Endothelial cell of umbilical vein (primary cell): ENCODE results near the gene PWP1. TPM values are rescaled to one million over a fixed set of nuclear protein-coding genes. Genes with fewer than 3 reads are reported as not detected.

ENCODE experiments used
- BruUV-seq: library from RNA; stranded (reverse); fragments of 400-500 nt; replicated peaks from 2 replicates; lab custom pipeline; 2021; lab: Mats Ljungman, UMichigan
- CTCF ChIA-PET: fragments of 300-600, 350-600 bp; sonication (Branson Sonifier 250); formaldehyde crosslinking; loops from one replicate; lab custom pipeline; 2021; ENCODE audit warnings: antibody characterized with exemption, inconsistent platforms; lab: Charles Lee
- POLR2A ChIA-PET: fragments of 300-600, 350-600 bp; sonication (Branson Sonifier 250); formaldehyde crosslinking; loops from one replicate; lab custom pipeline; 2021; ENCODE audit warnings: antibody characterized with exemption, inconsistent platforms; lab: Charles Lee
- DNase-seq: peaks from one replicate; pipeline ENCODE4 v3.0.0-alpha.2; 2011; ENCODE audit warnings: low read depth, low spot score
- FAIRE-seq: peaks from 2 replicates; lab custom pipeline; 2011; peaks lifted over from hg19 to GRCh38; lab: Jason Lieb, UNC
- H2AFZ ChIP-seq: 2 replicates; pipeline ENCODE4 v1.6.0; 2012; ENCODE audit warnings: low read depth, low read length, control low read depth, inconsistent platforms
- H3K27ac ChIP-seq: 2 replicates; pipeline ENCODE4 v1.5.1; 2011; ENCODE audit warnings: low read depth, mild to moderate bottlenecking, control low read depth, low read length, moderate library complexity; ENCODE audit not compliant: insufficient read depth
- H3K27me3 ChIP-seq, 2 experiments: 2 replicates each; pipeline versions ENCODE4 v1.6.0 to v1.6.1; 2011; ENCODE audit warnings: low read length in 2 of 2, mixed read lengths in 1 of 2; ENCODE audit not compliant: control insufficient read depth in 2 of 2, insufficient read depth in 2 of 2
- H3K36me3 ChIP-seq, 2 experiments: 2 replicates in 1 of 2; 3 replicates in 1 of 2; pipeline ENCODE4 v1.5.1; 2011; ENCODE audit warnings: low read length in 2 of 2, mild to moderate bottlenecking in 1 of 2, moderate library complexity in 1 of 2; ENCODE audit not compliant: control insufficient read depth in 2 of 2, insufficient read depth in 2 of 2; ENCODE audit errors: extremely low read depth in 1 of 2
- H3K4me1 ChIP-seq: 3 replicates; pipeline ENCODE4 v1.5.1; 2011; ENCODE audit warnings: mild to moderate bottlenecking, low read length; ENCODE audit not compliant: control insufficient read depth, insufficient read depth; ENCODE audit errors: extremely low read depth
- H3K4me2 ChIP-seq: 2 replicates; pipeline ENCODE4 v1.6.1; 2011; ENCODE audit warnings: low read length, control low read depth, mixed read lengths; ENCODE audit not compliant: insufficient read depth
- H3K4me3 ChIP-seq, 3 experiments: fragments of 200-600 bp in 1 of 3; sonication (generic), shearing (Covaris generic) in 1 of 3; replicated peaks in 1 of 3; 2 replicates each; pipeline ENCODE4 v1.5.1; 2011 to 2016; ENCODE audit warnings: control low read depth in 3 of 3, low read length in 3 of 3, mild to moderate bottlenecking in 2 of 3, inconsistent platforms in 1 of 3, low read depth in 1 of 3, moderate library complexity in 1 of 3; ENCODE audit not compliant: insufficient read depth in 1 of 3
- H3K79me2 ChIP-seq: 2 replicates; pipeline ENCODE4 v1.6.0; 2012; ENCODE audit warnings: low read length, inconsistent platforms; ENCODE audit not compliant: control insufficient read depth, insufficient read depth
- H3K9ac ChIP-seq: replicated peaks from 2 replicates; pipeline ENCODE3; 2011; ENCODE audit warnings: low read length, control low read depth; ENCODE audit not compliant: insufficient read depth; ENCODE audit errors: extremely low read depth
- H3K9me1 ChIP-seq: replicated peaks from 3 replicates; pipeline ENCODE4 v1.6.0; 2011; ENCODE audit warnings: mild to moderate bottlenecking, low read length; ENCODE audit not compliant: control insufficient read depth, insufficient read depth; ENCODE audit errors: extremely low read depth
- H3K9me3 ChIP-seq: replicated peaks from 2 replicates; pipeline ENCODE4 v1.5.1; 2012; ENCODE audit warnings: low read length, inconsistent platforms; ENCODE audit not compliant: control insufficient read depth, insufficient read depth
- H4K20me1 ChIP-seq: replicated peaks from 2 replicates; pipeline ENCODE3; 2011; ENCODE audit warnings: mild to moderate bottlenecking, low read length; ENCODE audit not compliant: control insufficient read depth, insufficient read depth; ENCODE audit errors: extremely low read depth
- JUN ChIP-seq: IDR thresholded peaks from 2 replicates; pipeline ENCODE4 v1.6.1; 2011; ENCODE audit warnings: borderline replicate concordance, low read depth; ENCODE audit not compliant: insufficient read length, insufficient read depth
- POLR2A ChIP-seq: IDR thresholded peaks from 2 replicates; pipeline ENCODE4 v1.6.1; 2012; ENCODE audit warnings: low read depth, mild to moderate bottlenecking, control low read depth, low read length
- dilution Hi-C: fragments of 300-500 bp; cut with MboI; formaldehyde crosslinking; loops from one replicate; pipeline ENCODE4 v1.15.0; 2019; ENCODE audit warnings: low sequenced_read_pairs; ENCODE audit not compliant: extremely low pct_ligation_motif_present
- intact Hi-C: fragments of 100-400 bp; cut with micrococcal nuclease; formaldehyde crosslinking; loops from one replicate; pipeline ENCODE4 v1.10.0; 2022
- polyA plus RNA-seq, 4 experiments: library from polyadenylated mRNA; depleted of rRNA in 3 of 4; stranded (reverse) in 3 of 4; unstranded in 1 of 4; fragments of >200 nt; gene quantifications; 2 replicates each; pipeline versions ENCODE4 v1.2.1 to v1.2.3, GENCODE V29; 2011 to 2012; ENCODE audit warnings: missing spikeins in 1 of 4
- total RNA-seq: library from RNA; stranded (reverse); gene quantifications from 2 replicates; pipeline ENCODE4 v1.2.3, GENCODE V29; 2021
- TF ChIP-seq, protein P1 (sequence below), 2 donors: IDR thresholded peaks; 1 replicate in 1 of 2; 2 replicates in 1 of 2; pipeline ENCODE4 v1.5.1; 2011; ENCODE audit warnings: low read length in 2 of 2, mild to moderate bottlenecking in 2 of 2, moderate library complexity in 2 of 2, control low read depth in 1 of 2, inconsistent platforms in 1 of 2, low read depth in 1 of 2; ENCODE audit not compliant: insufficient read depth in 1 of 2; ENCODE audit errors: extremely low read depth in 1 of 2

PWP1 gene
- total and polyA plus RNA-seq, 2 donors (not counting 3 experiments of a cell fraction or from before 2014, with no cell fraction given): 70.8 to 154 TPM

DNA sequence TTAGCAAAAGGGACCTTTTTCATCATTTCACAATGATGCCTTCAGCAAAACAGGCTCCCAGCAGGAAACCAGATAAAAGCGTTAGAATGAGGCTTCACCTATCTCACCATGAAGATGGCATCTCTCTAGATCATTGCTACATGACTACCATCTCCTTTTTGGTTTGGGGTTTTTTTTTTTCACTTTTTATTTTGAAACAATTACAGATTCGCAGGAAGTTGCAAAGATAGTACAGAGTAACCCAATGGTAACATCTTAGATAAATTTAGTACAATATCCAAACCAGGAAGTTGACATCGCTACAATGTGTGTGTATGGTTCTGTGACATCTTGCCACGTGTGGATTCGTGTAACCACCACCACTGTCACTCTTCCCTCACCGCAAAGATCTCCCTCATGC, 22.3 kb upstream of the PWP1 start:
- Histone ChIP-seq H2AFZ (no peak overlapping the region), H3K9me1 (no peaks in the 10 kb centered on the region), H3K9ac (no peak overlapping the region), H3K27me3 (no peaks in the 10 kb centered on the region), H3K4me3 (no peak overlapping the region), H3K79me2 (no peaks in the 10 kb centered on the region), H3K36me3 (no peaks in the 10 kb centered on the region), H4K20me1 (no peaks in the 10 kb centered on the region), H3K4me1 (peaks cover 4% of the 10 kb centered on the region), H3K4me2 (no peak overlapping the region), H3K27ac (no peak overlapping the region), H3K9me3 (no peaks in the 10 kb centered on the region)
- ChIA-PET CTCF (interaction anchor here (1.5 kb wide), 1 partner anchor 13 kb away, joined by 5 read pairs; no protein-coding TSS in a partner anchor), POLR2A (no interaction called here)
- no TSS peak for BruUV-seq
- DNase-seq (no peak), FAIRE-seq (no peak)
- dilution Hi-C loops (no loop called here), intact Hi-C loops (no loop called here)
- TF ChIP-seq, protein P1, sequence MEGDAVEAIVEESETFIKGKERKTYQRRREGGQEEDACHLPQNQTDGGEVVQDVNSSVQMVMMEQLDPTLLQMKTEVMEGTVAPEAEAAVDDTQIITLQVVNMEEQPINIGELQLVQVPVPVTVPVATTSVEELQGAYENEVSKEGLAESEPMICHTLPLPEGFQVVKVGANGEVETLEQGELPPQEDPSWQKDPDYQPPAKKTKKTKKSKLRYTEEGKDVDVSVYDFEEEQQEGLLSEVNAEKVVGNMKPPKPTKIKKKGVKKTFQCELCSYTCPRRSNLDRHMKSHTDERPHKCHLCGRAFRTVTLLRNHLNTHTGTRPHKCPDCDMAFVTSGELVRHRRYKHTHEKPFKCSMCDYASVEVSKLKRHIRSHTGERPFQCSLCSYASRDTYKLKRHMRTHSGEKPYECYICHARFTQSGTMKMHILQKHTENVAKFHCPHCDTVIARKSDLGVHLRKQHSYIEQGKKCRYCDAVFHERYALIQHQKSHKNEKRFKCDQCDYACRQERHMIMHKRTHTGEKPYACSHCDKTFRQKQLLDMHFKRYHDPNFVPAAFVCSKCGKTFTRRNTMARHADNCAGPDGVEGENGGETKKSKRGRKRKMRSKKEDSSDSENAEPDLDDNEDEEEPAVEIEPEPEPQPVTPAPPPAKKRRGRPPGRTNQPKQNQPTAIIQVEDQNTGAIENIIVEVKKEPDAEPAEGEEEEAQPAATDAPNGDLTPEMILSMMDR (IDR thresholded peaks at IDR 0.05; ENCODE audit: extremely low read depth in 1 of 2, insufficient read depth in 1 of 2, low read depth in 1 of 2, low read length in 2 of 2): no peak
- no peak for TF ChIP-seq POLR2A

DNA sequence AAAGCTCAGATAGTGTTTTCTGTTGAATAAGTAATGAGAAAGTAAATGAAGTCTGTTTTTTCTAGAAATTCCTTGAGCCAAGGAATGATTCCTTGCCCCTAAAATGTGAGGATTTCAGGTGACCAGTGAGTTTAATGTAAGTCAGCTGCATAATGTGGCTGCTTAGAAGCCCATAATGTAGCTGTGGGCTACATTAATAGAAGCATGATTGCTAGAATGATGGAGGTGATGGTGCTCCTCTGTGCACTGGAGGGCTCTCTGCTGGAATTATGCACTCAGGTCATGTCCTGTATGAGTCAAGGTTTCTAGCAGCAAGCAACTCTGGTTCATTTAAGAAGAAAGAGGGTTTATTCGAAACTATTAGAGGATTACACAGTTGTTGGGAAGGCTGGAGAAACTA, 19.6 kb upstream of the PWP1 start:
- Histone ChIP-seq H3K4me3 (no peak overlapping the region), H3K4me2 (no peak overlapping the region), H3K9me3 (no peaks in the 10 kb centered on the region), H3K27ac (no peak overlapping the region), H3K27me3 (peaks cover 0 to 2% of the 10 kb centered on the region in 2 experiments), H3K36me3 (no peaks in the 10 kb centered on the region), H3K9me1 (no peaks in the 10 kb centered on the region), H3K79me2 (no peaks in the 10 kb centered on the region), H2AFZ (no peak overlapping the region), H3K4me1 (peaks cover 4% of the 10 kb centered on the region), H4K20me1 (no peaks in the 10 kb centered on the region), H3K9ac (no peak overlapping the region)
- DNase-seq (no peak), FAIRE-seq (no peak)
- TF ChIP-seq JUN: no peak
- TF ChIP-seq, protein P1 (IDR thresholded peaks at IDR 0.05; ENCODE audit: extremely low read depth in 1 of 2, insufficient read depth in 1 of 2, low read depth in 1 of 2, low read length in 2 of 2): no peak
- no TSS peak for BruUV-seq
- intact Hi-C loops (no loop called here), dilution Hi-C loops (no loop called here)
- CTCF ChIA-PET: interaction anchor here (2.5 kb wide), 1 partner anchor 10 kb away, joined by 12 read pairs; no protein-coding TSS in a partner anchor
- POLR2A ChIA-PET: no interaction called here
